HepG2 (cell line): ENCODE results near the gene EMC8. TPM values are rescaled to one million over a fixed set of nuclear protein-coding genes. Genes with fewer than 3 reads are reported as not detected.

Source experiments
- E2F5 ChIP-seq: sonication (generic); formaldehyde crosslinking; conservative IDR thresholded peaks from 2 replicates; pipeline ENCODE4 v1.4.0; 2020; ENCODE audit warnings: missing genetic modification reagents
- FOXC1 ChIP-seq: sonication (generic); formaldehyde crosslinking; IDR thresholded peaks from 2 replicates; pipeline ENCODE4 v1.8.0; 2022; ENCODE audit warnings: mild to moderate bottlenecking, missing genetic modification reagents, borderline replicate concordance
- HMGXB3 ChIP-seq: sonication (generic); formaldehyde crosslinking; IDR thresholded peaks from 2 replicates; pipeline ENCODE4 v1.4.0; 2020; ENCODE audit warnings: missing genetic modification reagents, borderline replicate concordance
- KLF16 ChIP-seq, 2 experiments: sonication (generic) in 1 of 2; formaldehyde crosslinking in 1 of 2; IDR thresholded peaks; 2 replicates each; pipeline versions ENCODE4 v1.6.1 to v1.8.0; 2016 to 2023; ENCODE audit warnings: missing genetic modification reagents in 2 of 2, missing compliant biosample characterization in 1 of 2
- PAF1 ChIP-seq: IDR thresholded peaks from 2 replicates; pipeline ENCODE4 v1.6.1; 2016; ENCODE audit warnings: missing genetic modification reagents, missing compliant biosample characterization
- PAX8 ChIP-seq: sonication (generic); formaldehyde crosslinking; IDR thresholded peaks from 2 replicates; pipeline ENCODE4 v1.8.0; 2022; ENCODE audit warnings: mild to moderate bottlenecking, missing genetic modification reagents, borderline replicate concordance
- RBFOX2 ChIP-seq: fragments of 200-400 bp; formaldehyde crosslinking; IDR thresholded peaks from 2 replicates; pipeline ENCODE4 v1.6.1; 2017; ENCODE audit warnings: low read depth, mild to moderate bottlenecking, low read length
- SIX4 ChIP-seq: sonication (generic); formaldehyde crosslinking; IDR thresholded peaks from 2 replicates; pipeline ENCODE4 v1.4.0; 2020; ENCODE audit warnings: missing genetic modification reagents
- SRY ChIP-seq: sonication (generic); formaldehyde crosslinking; IDR thresholded peaks from 2 replicates; pipeline ENCODE4 v1.8.0; 2022; ENCODE audit warnings: mild to moderate bottlenecking, missing genetic modification reagents
- ZEB1 ChIP-seq: IDR thresholded peaks from 2 replicates; pipeline ENCODE4 v1.6.1; 2012; ENCODE audit warnings: mild to moderate bottlenecking, low read depth, inconsistent platforms; ENCODE audit not compliant: insufficient replicate concordance
- ZMAT3 ChIP-seq: sonication (generic); formaldehyde crosslinking; conservative IDR thresholded peaks from 2 replicates; pipeline ENCODE4 v1.7.0; 2021; ENCODE audit warnings: missing genetic modification reagents
- ZNF30 ChIP-seq: sonication (generic); formaldehyde crosslinking; IDR thresholded peaks from 2 replicates; pipeline ENCODE4 v1.5.0; 2020; ENCODE audit warnings: mild to moderate bottlenecking, missing genetic modification reagents
- ZNF75D ChIP-seq: sonication (generic); formaldehyde crosslinking; IDR thresholded peaks from 2 replicates; pipeline ENCODE4 v1.8.1; 2023; ENCODE audit warnings: missing genetic modification reagents, mild to moderate bottlenecking, borderline replicate concordance
- polyA plus RNA-seq, 8 experiments: library from polyadenylated mRNA; depleted of rRNA in 3 of 8; stranded (reverse) in 7 of 8; unstranded in 1 of 8; fragments of >200 nt; fragmentation: Illumina TruSeq in 4 of 8; extraction: Trizol in 4 of 8; gene quantifications; 2 replicates each; pipeline versions ENCODE4 v1.2.1 to v1.2.3, GENCODE V29; 2011 to 2016; ENCODE audit warnings: low read depth in 4 of 8, missing spikeins in 1 of 8, mixed read lengths in 1 of 8; ENCODE audit not compliant: insufficient read depth in 1 of 8
- total RNA-seq, 5 experiments: library from RNA; depleted of rRNA; stranded (reverse); fragments of >200 nt; fragmentation: Illumina TruSeq; extraction: Trizol; gene quantifications; 2 replicates each; pipeline ENCODE4 v1.2.3, GENCODE V29; 2016; ENCODE audit warnings: low read depth in 1 of 5
- TF ChIP-seq, protein P1 (sequence below): sonication (generic); formaldehyde crosslinking; IDR thresholded peaks from 2 replicates; pipeline ENCODE4 v1.9.0; 2021; ENCODE audit warnings: mild to moderate bottlenecking, missing genetic modification reagents
- TF ChIP-seq, protein P2 (sequence below): IDR thresholded peaks from 2 replicates; pipeline ENCODE4 v1.6.1; 2016

The EMC8 gene
- total and polyA plus RNA-seq, 2 of the 13 experiments (the other 11 are each of a cell fraction or from before 2014, with no cell fraction given): 55.0 to 76.0 TPM

DNA sequence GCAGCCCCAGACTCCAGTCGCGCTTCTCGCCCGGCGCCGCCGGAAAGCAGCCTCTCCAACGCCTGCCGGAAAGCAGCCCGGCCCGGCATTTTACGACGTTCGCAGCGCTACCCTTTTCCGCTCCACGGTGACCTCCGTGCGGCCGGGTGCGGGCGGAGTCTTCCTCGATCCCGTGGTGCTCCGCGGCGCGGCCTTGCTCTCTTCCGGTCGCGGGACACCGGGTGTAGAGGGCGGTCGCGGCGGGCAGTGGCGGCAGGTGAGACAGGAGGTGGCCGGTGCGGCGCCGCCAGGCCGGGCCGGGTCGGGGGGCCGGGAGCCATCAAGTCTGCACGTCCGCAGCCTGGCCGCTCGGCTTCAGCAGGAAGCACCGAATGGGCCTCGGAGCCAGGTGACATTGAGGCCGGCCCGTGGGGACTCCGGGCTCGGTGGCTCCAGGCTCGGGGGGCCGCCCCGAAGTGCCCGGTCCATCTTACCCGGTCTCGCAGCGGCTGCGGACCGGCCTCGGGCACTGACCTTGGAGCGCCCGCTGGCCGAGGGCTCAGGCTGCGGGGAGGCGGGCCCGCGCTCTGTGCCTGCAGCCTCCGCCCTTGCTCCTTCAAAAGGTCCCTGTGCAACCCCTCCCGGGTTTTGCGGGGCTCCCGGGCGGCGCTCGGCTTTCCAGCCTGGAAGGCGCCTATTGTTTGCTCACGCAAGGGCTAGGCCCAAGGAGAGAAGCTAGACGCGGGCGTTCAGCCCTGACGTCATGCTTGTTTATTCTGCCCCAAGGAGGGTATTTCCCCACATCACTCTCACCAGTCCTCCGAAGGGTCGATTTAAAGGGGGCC, at the start of gene EMC8, which contains the start of gene COX4I1 (continued):
- TF ChIP-seq ZMAT3 (CRISPR knock-in tag) (peak; percentile 89), FOXC1 (peak; percentile 73; the same call in 1 of the 2 replicates), ZNF30 (CRISPR knock-in tag) (no peak), E2F5 (CRISPR knock-in tag) (no peak; the same call in 1 of the 2 replicates), SIX4 (CRISPR knock-in tag) (0 out of 2 replicates have a peak, but pooled peaks have one; percentile 31), ZEB1 (peak; percentile 42), PAX8 (no peak; the same call in 1 of the 2 replicates), SRY (peak; percentile 89; the same call in 1 of the 2 replicates), RBFOX2 (peak; percentile 98), HMGXB3 (CRISPR knock-in tag) (peak; percentile 49; the same call in 1 of the 2 replicates), ZNF75D (CRISPR knock-in tag) (peak; percentile 78; the same call in 1 of the 2 replicates), PAF1 (no peak), KLF16 (CRISPR knock-in tag; IDR thresholded peaks at IDR 0.05) (peak; percentile 40 to 85; a peak in 1 of 4 replicates)
- TF ChIP-seq, protein P1, sequence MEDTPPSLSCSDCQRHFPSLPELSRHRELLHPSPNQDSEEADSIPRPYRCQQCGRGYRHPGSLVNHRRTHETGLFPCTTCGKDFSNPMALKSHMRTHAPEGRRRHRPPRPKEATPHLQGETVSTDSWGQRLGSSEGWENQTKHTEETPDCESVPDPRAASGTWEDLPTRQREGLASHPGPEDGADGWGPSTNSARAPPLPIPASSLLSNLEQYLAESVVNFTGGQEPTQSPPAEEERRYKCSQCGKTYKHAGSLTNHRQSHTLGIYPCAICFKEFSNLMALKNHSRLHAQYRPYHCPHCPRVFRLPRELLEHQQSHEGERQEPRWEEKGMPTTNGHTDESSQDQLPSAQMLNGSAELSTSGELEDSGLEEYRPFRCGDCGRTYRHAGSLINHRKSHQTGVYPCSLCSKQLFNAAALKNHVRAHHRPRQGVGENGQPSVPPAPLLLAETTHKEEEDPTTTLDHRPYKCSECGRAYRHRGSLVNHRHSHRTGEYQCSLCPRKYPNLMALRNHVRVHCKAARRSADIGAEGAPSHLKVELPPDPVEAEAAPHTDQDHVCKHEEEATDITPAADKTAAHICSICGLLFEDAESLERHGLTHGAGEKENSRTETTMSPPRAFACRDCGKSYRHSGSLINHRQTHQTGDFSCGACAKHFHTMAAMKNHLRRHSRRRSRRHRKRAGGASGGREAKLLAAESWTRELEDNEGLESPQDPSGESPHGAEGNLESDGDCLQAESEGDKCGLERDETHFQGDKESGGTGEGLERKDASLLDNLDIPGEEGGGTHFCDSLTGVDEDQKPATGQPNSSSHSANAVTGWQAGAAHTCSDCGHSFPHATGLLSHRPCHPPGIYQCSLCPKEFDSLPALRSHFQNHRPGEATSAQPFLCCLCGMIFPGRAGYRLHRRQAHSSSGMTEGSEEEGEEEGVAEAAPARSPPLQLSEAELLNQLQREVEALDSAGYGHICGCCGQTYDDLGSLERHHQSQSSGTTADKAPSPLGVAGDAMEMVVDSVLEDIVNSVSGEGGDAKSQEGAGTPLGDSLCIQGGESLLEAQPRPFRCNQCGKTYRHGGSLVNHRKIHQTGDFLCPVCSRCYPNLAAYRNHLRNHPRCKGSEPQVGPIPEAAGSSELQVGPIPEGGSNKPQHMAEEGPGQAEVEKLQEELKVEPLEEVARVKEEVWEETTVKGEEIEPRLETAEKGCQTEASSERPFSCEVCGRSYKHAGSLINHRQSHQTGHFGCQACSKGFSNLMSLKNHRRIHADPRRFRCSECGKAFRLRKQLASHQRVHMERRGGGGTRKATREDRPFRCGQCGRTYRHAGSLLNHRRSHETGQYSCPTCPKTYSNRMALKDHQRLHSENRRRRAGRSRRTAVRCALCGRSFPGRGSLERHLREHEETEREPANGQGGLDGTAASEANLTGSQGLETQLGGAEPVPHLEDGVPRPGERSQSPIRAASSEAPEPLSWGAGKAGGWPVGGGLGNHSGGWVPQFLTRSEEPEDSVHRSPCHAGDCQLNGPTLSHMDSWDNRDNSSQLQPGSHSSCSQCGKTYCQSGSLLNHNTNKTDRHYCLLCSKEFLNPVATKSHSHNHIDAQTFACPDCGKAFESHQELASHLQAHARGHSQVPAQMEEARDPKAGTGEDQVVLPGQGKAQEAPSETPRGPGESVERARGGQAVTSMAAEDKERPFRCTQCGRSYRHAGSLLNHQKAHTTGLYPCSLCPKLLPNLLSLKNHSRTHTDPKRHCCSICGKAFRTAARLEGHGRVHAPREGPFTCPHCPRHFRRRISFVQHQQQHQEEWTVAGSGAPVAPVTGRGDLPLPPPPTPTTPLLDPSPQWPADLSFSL (CRISPR knock-in tag): no peak; the same call in 1 of the 2 replicates
- TF ChIP-seq, protein P2, sequence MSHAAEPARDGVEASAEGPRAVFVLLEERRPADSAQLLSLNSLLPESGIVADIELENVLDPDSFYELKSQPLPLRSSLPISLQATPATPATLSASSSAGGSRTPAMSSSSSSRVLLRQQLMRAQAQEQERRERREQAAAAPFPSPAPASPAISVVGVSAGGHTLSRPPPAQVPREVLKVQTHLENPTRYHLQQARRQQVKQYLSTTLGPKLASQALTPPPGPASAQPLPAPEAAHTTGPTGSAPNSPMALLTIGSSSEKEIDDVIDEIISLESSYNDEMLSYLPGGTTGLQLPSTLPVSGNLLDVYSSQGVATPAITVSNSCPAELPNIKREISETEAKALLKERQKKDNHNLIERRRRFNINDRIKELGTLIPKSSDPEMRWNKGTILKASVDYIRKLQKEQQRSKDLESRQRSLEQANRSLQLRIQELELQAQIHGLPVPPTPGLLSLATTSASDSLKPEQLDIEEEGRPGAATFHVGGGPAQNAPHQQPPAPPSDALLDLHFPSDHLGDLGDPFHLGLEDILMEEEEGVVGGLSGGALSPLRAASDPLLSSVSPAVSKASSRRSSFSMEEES (CRISPR knock-in tag): peak; percentile 83
